B cell (primary cell): ENCODE results near the gene NMT2. TPM values are rescaled to one million over a fixed set of nuclear protein-coding genes. Genes with fewer than 3 reads are reported as not detected.

Source experiments
- ATAC-seq: fragments of 200-7000 bp; cut with Tn5 transposase; one replicate; pipeline ENCODE4 v1.10.0; 2021; ENCODE audit warnings: low read depth, mild to moderate bottlenecking, moderate number of reproducible peaks, moderate library complexity
- CTCF ChIA-PET: fragments of 350-600 bp; sonication (Branson Sonifier 250); formaldehyde crosslinking; loops from one replicate; lab custom pipeline; 2021; ENCODE audit warnings: antibody characterized with exemption, inconsistent platforms; lab: Charles Lee
- POLR2A ChIA-PET: fragments of 350-600 bp; sonication (Branson Sonifier 250); formaldehyde crosslinking; loops from one replicate; lab custom pipeline; 2021; ENCODE audit warnings: antibody characterized with exemption; lab: Charles Lee
- DNase-seq: peaks from one replicate; pipeline ENCODE4 v3.0.0; 2013
- H2AFZ ChIP-seq: 2 replicates; pipeline ENCODE4 v1.6.1; 2012; ENCODE audit warnings: mild to moderate bottlenecking, low read depth, low read length; ENCODE audit not compliant: insufficient read depth, poor library complexity, severe bottlenecking
- H3K27ac ChIP-seq, 2 donors: 1 replicate in 1 of 2; 2 replicates in 1 of 2; pipeline ENCODE4 v1.5.1; 2012 to 2013; ENCODE audit warnings: low read length in 2 of 2, mild to moderate bottlenecking in 2 of 2, moderate library complexity in 1 of 2
- H3K27me3 ChIP-seq, 4 experiments: fragments of 200-600 bp in 1 of 4; sonication (generic) in 1 of 4; replicated peaks in 1 of 4; 1 replicate in 2 of 4; 2 replicates in 2 of 4; pipeline versions ENCODE4 v1.6.1 to v1.7.0; 2013 to 2016; ENCODE audit warnings: low read length in 3 of 4, mild to moderate bottlenecking in 2 of 4, mixed read lengths in 1 of 4, moderate library complexity in 1 of 4; ENCODE audit not compliant: insufficient read depth in 4 of 4, control insufficient read depth in 3 of 4; ENCODE audit errors: control extremely low read depth in 1 of 4
- H3K36me3 ChIP-seq, 2 experiments: replicated peaks in 1 of 2; 1 replicate in 1 of 2; 2 replicates in 1 of 2; pipeline versions ENCODE4 v1.6.1 to v1.7.1; 2013; ENCODE audit warnings: low read length in 1 of 2; ENCODE audit not compliant: insufficient read depth in 2 of 2, control insufficient read depth in 1 of 2; ENCODE audit errors: control extremely low read depth in 1 of 2, extremely low read depth in 1 of 2
- H3K4me1 ChIP-seq, 2 donors: fragments of 200-600 bp in 1 of 2; sonication (generic) in 1 of 2; 1 replicate in 1 of 2; 2 replicates in 1 of 2; pipeline versions ENCODE4 v1.5.1 to v1.6.1; 2013 to 2017; ENCODE audit warnings: low read length in 2 of 2; ENCODE audit not compliant: control insufficient read depth in 2 of 2, insufficient read depth in 2 of 2
- H3K4me2 ChIP-seq: replicated peaks from 2 replicates; pipeline ENCODE3; 2012; ENCODE audit warnings: mild to moderate bottlenecking, low read depth, low read length; ENCODE audit not compliant: poor library complexity, severe bottlenecking
- H3K4me3 ChIP-seq, 5 experiments: fragments of 200-600 bp in 1 of 5; sonication (generic) in 1 of 5; 1 replicate in 3 of 5; 2 replicates in 2 of 5; pipeline versions ENCODE4 v1.5.1 to v1.7.0; 2011 to 2016; ENCODE audit warnings: low read length in 4 of 5, mild to moderate bottlenecking in 4 of 5, low read depth in 2 of 5, control low read depth in 1 of 5, moderate library complexity in 1 of 5; ENCODE audit not compliant: insufficient read depth in 1 of 5; ENCODE audit errors: control extremely low read depth in 1 of 5, extremely low read depth in 1 of 5
- H3K79me2 ChIP-seq: fragments of 200-600 bp; sonication (generic); one replicate; pipeline ENCODE4 v1.6.0; 2016; ENCODE audit warnings: low read length; ENCODE audit not compliant: control insufficient read depth, insufficient read depth
- H3K9ac ChIP-seq: fragments of 200-600 bp; sonication (generic); 2 replicates; pipeline ENCODE4 v1.6.1; 2017; ENCODE audit warnings: mild to moderate bottlenecking, low read length, moderate library complexity
- H3K9me3 ChIP-seq, 3 donors: one replicate each; pipeline versions ENCODE4 v1.6.1 to v1.7.1; 2013; ENCODE audit warnings: low read length in 2 of 3; ENCODE audit not compliant: control insufficient read depth in 2 of 3, insufficient read depth in 1 of 3; ENCODE audit errors: control extremely low read depth in 1 of 3
- H4K20me1 ChIP-seq: 2 replicates; pipeline ENCODE4 v1.6.0; 2012; ENCODE audit warnings: mild to moderate bottlenecking, low read length; ENCODE audit not compliant: insufficient read depth, control insufficient read depth, poor library complexity, severe bottlenecking
- H3K27ac Mint-ChIP-seq: one replicate; pipeline ENCODE4 v1.8.0; 2021; ENCODE audit warnings: mixed read lengths
- H3K27me3 Mint-ChIP-seq: one replicate; pipeline ENCODE4 v1.8.0; 2021; ENCODE audit warnings: mixed read lengths
- H3K4me1 Mint-ChIP-seq: one replicate; pipeline ENCODE4 v1.8.0; 2021; ENCODE audit warnings: mixed read lengths
- H3K4me3 Mint-ChIP-seq: one replicate; pipeline ENCODE4 v1.8.0; 2021; ENCODE audit warnings: mixed read lengths
- H3K9me3 Mint-ChIP-seq: one replicate; pipeline ENCODE4 v1.8.0; 2022; ENCODE audit warnings: mixed read lengths; ENCODE audit not compliant: insufficient read depth
- EZH2 ChIP-seq: IDR thresholded peaks from 2 replicates; pipeline ENCODE4 v1.6.1; 2012; ENCODE audit warnings: borderline replicate concordance, low read depth, mild to moderate bottlenecking, moderate library complexity, low read length; ENCODE audit not compliant: insufficient read depth, poor library complexity, severe bottlenecking
- WGBS: methylation state at CpG from one replicate; pipeline ENCODE4 v1.1.5; 2013; ENCODE audit warnings: missing lambda C conversion rate; ENCODE audit not compliant: insufficient coverage; 5-methylcytosine and 5-hydroxymethylcytosine counted together
- intact Hi-C: fragments of 100-400 bp; cut with micrococcal nuclease; formaldehyde crosslinking; loops from one replicate; pipeline ENCODE4 v1.10.0; 2022
- polyA plus RNA-seq: library from polyadenylated mRNA; depleted of rRNA; stranded (reverse); fragments of >200 nt; gene quantifications from 2 replicates; pipeline ENCODE4 v1.2.3, GENCODE V29; 2012
- total RNA-seq, 2 donors: library from RNA; stranded (reverse); fragments of 120-200 nt in 1 of 2; gene quantifications; 1 replicate in 1 of 2; 2 replicates in 1 of 2; pipeline versions ENCODE4 v1.2.3 to v1.2.4, GENCODE V29; 2013 to 2022
- TF ChIP-seq, protein P1 (sequence below): fragments of 200-600 bp; IDR thresholded peaks from one replicate; pipeline ENCODE4 v1.8.0; 2022; ENCODE audit warnings: antibody characterized with exemption, mild to moderate bottlenecking

Gene NMT2
- total and polyA plus RNA-seq, 2 donors (not counting 1 experiment from before 2014, with no cell fraction given): 2.8 to 73.3 TPM

DNA sequence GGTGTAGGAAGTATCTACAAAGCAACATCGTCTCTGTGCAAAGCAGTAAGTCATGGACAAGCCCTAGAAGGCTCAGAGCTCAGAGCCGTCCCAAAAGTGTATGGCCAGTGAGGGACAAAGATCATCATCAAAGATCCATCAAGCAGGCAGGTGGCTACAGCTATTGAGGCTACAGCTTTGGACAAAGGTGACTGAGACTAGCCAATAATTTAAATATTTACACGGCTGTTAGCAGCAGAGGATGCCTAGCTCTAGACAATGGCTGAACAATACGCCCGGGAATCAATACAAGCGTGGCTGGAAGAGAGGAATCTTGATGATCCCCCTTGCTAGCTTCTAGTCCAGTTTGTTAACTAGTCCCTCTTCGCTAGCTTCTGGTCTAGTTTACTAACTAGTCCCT, 17.9 kb downstream of the NMT2 start:
- DNase-seq: no peak
- H3K9me3 Mint-ChIP-seq: no peaks in the 10 kb centered on the region

DNA sequence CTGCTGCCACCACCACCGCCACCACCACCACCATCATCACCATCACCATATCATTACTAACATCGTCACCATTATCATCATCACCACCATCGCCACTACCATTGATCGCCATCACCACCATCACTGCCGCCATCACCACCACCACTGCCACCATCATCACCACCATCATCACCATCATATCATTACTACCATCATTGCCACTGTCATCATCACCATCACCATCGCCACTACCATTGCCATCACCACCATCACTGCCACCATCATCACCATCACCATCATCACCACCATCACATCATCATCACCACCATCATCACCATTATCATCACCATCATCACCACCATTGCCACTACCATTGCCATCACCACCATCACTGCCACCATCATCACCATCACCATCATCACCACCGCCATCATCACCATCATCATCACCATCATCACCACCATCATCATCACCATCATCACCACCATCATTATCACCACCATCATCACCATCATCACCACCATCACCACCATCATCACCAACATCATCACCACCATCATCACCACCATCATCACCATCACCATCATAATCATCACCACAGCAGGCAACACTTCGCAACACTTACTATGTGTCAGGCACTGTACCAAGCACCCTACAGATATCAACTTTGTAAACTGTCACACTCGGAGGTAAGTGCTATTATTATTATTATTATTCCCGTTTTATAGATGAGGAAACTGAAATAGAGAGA, 19.3 kb downstream of the NMT2 start:
- ChIA-PET CTCF (no interaction called here), POLR2A (no interaction called here)
- no peak overlapping the region for H3K27ac Mint-ChIP-seq
- Histone ChIP-seq H3K4me1 (no peaks in the 10 kb centered on the region), H3K4me2 (no peak overlapping the region), H3K27ac (no peak overlapping the region), H4K20me1 (no peaks in the 10 kb centered on the region), H3K79me2 (peaks cover 21% of the 10 kb centered on the region), H2AFZ (no peak overlapping the region), H3K27me3 (no peaks in the 10 kb centered on the region), H3K9me3 (peaks cover 0 to 5% (median 0%) of the 10 kb centered on the region in 3 donors), H3K9ac (no peak overlapping the region), H3K36me3 (no peaks in the 10 kb centered on the region), H3K4me3 (no peak overlapping the region)
- 97% methylated on average over 7 of the region's 10 CpGs for WGBS
- TF ChIP-seq, protein P1, sequence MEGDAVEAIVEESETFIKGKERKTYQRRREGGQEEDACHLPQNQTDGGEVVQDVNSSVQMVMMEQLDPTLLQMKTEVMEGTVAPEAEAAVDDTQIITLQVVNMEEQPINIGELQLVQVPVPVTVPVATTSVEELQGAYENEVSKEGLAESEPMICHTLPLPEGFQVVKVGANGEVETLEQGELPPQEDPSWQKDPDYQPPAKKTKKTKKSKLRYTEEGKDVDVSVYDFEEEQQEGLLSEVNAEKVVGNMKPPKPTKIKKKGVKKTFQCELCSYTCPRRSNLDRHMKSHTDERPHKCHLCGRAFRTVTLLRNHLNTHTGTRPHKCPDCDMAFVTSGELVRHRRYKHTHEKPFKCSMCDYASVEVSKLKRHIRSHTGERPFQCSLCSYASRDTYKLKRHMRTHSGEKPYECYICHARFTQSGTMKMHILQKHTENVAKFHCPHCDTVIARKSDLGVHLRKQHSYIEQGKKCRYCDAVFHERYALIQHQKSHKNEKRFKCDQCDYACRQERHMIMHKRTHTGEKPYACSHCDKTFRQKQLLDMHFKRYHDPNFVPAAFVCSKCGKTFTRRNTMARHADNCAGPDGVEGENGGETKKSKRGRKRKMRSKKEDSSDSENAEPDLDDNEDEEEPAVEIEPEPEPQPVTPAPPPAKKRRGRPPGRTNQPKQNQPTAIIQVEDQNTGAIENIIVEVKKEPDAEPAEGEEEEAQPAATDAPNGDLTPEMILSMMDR: no peak
- intact Hi-C loops: loop anchor here (10.0 kb wide), 1 partner anchor 404 kb away; no protein-coding TSS in a partner anchor
- peaks cover 4% of the 10 kb centered on the region for H3K4me1 Mint-ChIP-seq
- H3K4me3 Mint-ChIP-seq: no peak overlapping the region
- no peak for ATAC-seq
- no peak for DNase-seq
- H3K9me3 Mint-ChIP-seq: no peaks in the 10 kb centered on the region
- H3K27me3 Mint-ChIP-seq: no peaks in the 10 kb centered on the region

More for the DNA sequence above, 17.9 kb downstream of the NMT2 start:
- ATAC-seq: no peak
- no peaks in the 10 kb centered on the region for H3K4me1 Mint-ChIP-seq
- POLR2A ChIA-PET: interaction anchor here (1.0 kb wide), 1 partner anchor 11 kb away, joined by 3 read pairs; no protein-coding TSS in a partner anchor
- no peak overlapping the region for H3K4me3 Mint-ChIP-seq
- no peaks in the 10 kb centered on the region for H3K27me3 Mint-ChIP-seq
- Histone ChIP-seq H3K79me2 (peaks cover 24% of the 10 kb centered on the region), H3K4me2 (no peak overlapping the region), H3K9me3 (peaks cover 0 to 5% (median 0%) of the 10 kb centered on the region in 3 donors), H3K27ac (no peak overlapping the region), H2AFZ (no peak overlapping the region), H3K36me3 (no peaks in the 10 kb centered on the region), H3K27me3 (no peaks in the 10 kb centered on the region), H3K4me3 (no peak overlapping the region), H3K4me1 (no peaks in the 10 kb centered on the region), H3K9ac (no peak overlapping the region), H4K20me1 (no peaks in the 10 kb centered on the region)
- TF ChIP-seq, protein P1: no peak
- no peak for TF ChIP-seq EZH2
- intact Hi-C loops: no loop called here
- WGBS: 100% methylated on average over 5 of the region's 7 CpGs
- CTCF ChIA-PET: interaction anchor here (0.9 to 4.1 kb wide), 2 partner anchors 16 to 19 kb away, joined by 4 to 13 read pairs; no protein-coding TSS in a partner anchor
- H3K27ac Mint-ChIP-seq: no peak overlapping the region
